ENCODE data around the gene TRAP1.

TRAP1 gene

GRCh38 chr16:3689731-3690130 lies 27.6 kb downstream of the TRAP1 start:
- intact Hi-C loops (cut with micrococcal nuclease), result loop anchor here (1.0 to 5.0 kb wide), 2 partner anchors 28 to 188 kb away; partner anchors contain the start of gene TRAP1
- H3K36me3 Mint-ChIP-seq (ENCODE audit: low read depth), result peaks cover 72% of the 10 kb centered on the region

GRCh38 chr16:3687792-3688191 lies 29.5 kb downstream of the TRAP1 start:
- Mint-ChIP-seq H3K4me3 (no peak overlapping the region), H3K36me3 (ENCODE audit: low read depth) (peaks cover 81% of the 10 kb centered on the region)

More at GRCh38 chr16:3689731-3690130, 27.6 kb downstream of the TRAP1 start:
- Mint-ChIP-seq H3K4me3 (no peak overlapping the region), H3K27ac (no peak overlapping the region), H3K27me3 (no peaks in the 10 kb centered on the region), H3K9me3 (no peaks in the 10 kb centered on the region), H3K4me1 (ENCODE audit: low read depth) (peaks cover 19% of the 10 kb centered on the region)

DNA sequence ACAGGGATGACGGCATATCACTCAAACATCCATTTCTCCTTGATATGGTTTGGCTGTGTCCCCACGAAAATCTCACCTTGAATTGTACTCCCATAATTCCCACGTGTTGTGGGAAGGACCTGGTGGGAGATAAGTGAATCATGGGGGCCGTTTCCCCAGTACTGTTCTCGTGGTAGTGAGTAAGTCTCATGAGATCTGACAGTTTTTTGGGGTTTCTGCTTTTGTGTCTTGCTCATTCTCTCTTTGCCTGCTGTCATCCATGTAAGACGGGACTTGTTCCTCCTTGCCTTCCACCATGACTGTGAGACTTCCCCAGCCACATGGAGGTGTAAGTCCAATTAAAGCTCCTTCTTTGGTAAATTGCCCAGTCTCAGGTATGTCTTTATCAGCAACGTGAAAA lies 30.3 kb downstream of the TRAP1 start:
- Mint-ChIP-seq H3K36me3 (ENCODE audit: low read depth) (peaks cover 88% of the 10 kb centered on the region), H3K9me3 (no peaks in the 10 kb centered on the region), H3K4me1 (ENCODE audit: low read depth) (peaks cover 19% of the 10 kb centered on the region), H3K27ac (no peak overlapping the region), H3K27me3 (no peaks in the 10 kb centered on the region), H3K4me3 (no peak overlapping the region)
- intact Hi-C loops (cut with micrococcal nuclease), result no loop called here

More at GRCh38 chr16:3687792-3688191, 29.5 kb downstream of the TRAP1 start:
- H3K9me3 Mint-ChIP-seq, result no peaks in the 10 kb centered on the region
- H3K4me1 Mint-ChIP-seq (ENCODE audit: low read depth), result peaks cover 19% of the 10 kb centered on the region
- no peaks in the 10 kb centered on the region for H3K27me3 Mint-ChIP-seq
- no peak overlapping the region for H3K27ac Mint-ChIP-seq
- intact Hi-C loops (cut with micrococcal nuclease), result no loop called here

DNA sequence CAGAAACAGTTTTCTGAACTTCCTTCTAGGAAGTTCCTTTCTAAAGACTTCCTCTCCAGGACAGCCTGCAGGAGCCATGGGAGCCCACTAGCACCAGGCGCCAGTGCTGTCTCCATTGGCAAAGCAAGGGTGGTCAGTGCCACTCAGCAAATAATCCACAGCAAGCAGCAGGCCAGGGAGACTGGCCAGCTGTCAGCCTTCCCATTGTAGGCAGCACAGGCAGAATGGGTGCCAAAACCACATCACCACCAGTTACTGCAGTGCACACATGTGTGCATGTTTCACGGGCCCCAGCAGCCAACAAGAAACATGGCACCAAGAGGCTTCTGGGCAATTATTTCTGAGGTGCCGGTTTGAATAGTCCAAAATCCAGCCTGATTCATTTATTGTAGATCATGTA lies 36.1 kb downstream of the TRAP1 start:
- no peak overlapping the region for H3K27ac Mint-ChIP-seq
- H3K4me3 Mint-ChIP-seq, result no peak overlapping the region
- peaks cover 7% of the 10 kb centered on the region for H3K4me1 Mint-ChIP-seq (ENCODE audit: low read depth)
- intact Hi-C loops (cut with micrococcal nuclease), result no loop called here
- no peaks in the 10 kb centered on the region for H3K27me3 Mint-ChIP-seq
- peaks cover 95% of the 10 kb centered on the region for H3K36me3 Mint-ChIP-seq (ENCODE audit: low read depth)
- no peaks in the 10 kb centered on the region for H3K9me3 Mint-ChIP-seq

- Mint-ChIP-seq H3K9me3 (no peaks in the 10 kb centered on the region), H3K27me3 (no peaks in the 10 kb centered on the region), H3K36me3 (ENCODE audit: low read depth) (peaks cover 95% of the 10 kb centered on the region), H3K4me3 (no peak overlapping the region), H3K4me1 (ENCODE audit: low read depth) (peaks cover 7% of the 10 kb centered on the region), H3K27ac (no peak overlapping the region)
- intact Hi-C loops (cut with micrococcal nuclease), result no loop called here
Measured at GRCh38 chr16:3677994-3678393, 39.3 kb downstream of the TRAP1 start.

- no peaks in the 10 kb centered on the region for H3K27me3 Mint-ChIP-seq
- H3K36me3 Mint-ChIP-seq (ENCODE audit: low read depth), result peaks cover 99% of the 10 kb centered on the region
- no peak overlapping the region for H3K4me3 Mint-ChIP-seq
- no peaks in the 10 kb centered on the region for H3K9me3 Mint-ChIP-seq
- peaks cover under 1% of the 10 kb centered on the region for H3K4me1 Mint-ChIP-seq (ENCODE audit: low read depth)
- intact Hi-C loops (cut with micrococcal nuclease), result no loop called here
- H3K27ac Mint-ChIP-seq, result no peak overlapping the region
Measured at GRCh38 chr16:3675601-3676130, 41.7 kb downstream of the TRAP1 start.

DNA sequence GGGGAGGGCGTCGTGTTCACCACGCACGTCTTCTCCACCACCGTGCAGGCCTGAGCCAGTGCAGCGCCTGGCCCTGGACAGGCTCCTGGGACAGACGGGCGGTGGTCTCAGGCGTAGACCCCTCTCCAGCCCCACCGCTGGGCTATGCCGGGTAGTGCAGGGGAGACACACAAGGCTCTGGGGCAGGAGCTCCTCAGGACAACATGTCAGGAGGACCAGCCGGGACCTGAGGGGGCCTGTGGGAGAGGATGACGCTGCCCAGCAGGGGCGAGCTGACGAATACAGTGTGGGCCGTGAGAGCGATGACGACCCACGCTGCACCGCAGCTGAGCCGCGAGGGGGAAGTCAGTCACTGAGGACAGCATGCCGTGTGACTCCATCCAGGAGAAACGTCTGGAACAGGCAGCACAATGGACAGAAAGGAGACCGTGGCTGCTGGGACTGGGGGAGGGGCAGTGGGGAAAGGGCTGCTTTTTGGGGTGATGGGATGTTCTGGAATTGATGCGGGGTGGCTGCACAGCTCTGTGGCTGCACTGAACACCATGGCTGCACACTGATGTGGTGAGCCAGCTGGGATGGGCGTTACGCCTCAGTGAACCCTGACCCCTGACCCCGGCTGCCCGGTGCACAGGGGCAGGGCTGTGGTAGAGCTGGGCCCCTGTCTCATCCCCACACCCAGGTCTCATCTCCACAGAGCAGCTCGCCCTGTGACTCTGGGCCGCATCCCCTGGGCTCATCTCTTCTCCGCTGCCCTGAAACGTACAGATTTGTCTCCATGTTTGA lies 42.6 kb downstream of the TRAP1 start:
- intact Hi-C loops (cut with micrococcal nuclease), result no loop called here
- H3K27me3 Mint-ChIP-seq, result no peaks in the 10 kb centered on the region
- H3K9me3 Mint-ChIP-seq, result no peaks in the 10 kb centered on the region
- H3K4me1 Mint-ChIP-seq (ENCODE audit: low read depth), result no peaks in the 10 kb centered on the region
- H3K36me3 Mint-ChIP-seq (ENCODE audit: low read depth), result peaks cover 99% of the 10 kb centered on the region
- H3K4me3 Mint-ChIP-seq, result no peak overlapping the region
- H3K27ac Mint-ChIP-seq, result no peak overlapping the region

DNA sequence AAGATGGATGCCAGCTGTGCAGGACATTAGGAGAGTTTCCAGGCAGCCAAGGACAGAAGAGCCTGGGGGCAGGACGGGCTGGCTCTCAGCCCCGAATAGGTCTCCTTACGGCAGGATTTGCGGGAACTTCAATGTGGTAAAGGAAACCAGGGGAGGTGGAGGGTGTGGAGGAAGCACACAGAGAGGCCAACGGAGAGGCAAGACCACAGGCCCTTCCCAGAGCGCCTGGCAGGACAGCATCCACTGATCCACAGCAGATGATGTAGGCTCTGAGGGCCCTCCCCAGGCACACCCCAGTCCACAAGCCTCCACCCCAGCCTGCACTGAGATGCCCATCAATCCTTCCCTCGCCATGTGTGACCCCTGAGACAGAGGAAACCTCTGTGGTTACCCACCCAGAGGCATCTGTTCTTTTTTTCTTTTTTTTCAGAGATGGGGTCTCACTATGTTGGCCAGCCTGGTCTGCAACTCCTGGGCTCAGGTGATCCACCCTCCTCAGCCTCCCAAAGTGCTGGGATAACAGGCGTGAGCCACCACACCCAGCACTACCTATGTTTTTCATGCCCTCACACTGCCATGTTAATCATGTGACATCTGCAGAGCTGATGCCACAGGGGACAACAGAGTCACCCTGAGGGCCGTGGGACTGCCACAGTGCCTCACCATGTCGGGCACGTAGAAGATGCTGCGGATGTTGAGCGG lies 43.5 kb downstream of the TRAP1 start:
- intact Hi-C loops (cut with micrococcal nuclease), result no loop called here
- Mint-ChIP-seq H3K27me3 (no peaks in the 10 kb centered on the region), H3K36me3 (ENCODE audit: low read depth) (peaks cover 99% of the 10 kb centered on the region), H3K9me3 (no peaks in the 10 kb centered on the region), H3K4me3 (no peak overlapping the region), H3K4me1 (ENCODE audit: low read depth) (no peaks in the 10 kb centered on the region), H3K27ac (no peak overlapping the region)

GRCh38 chr16:3673201-3673600 lies 44.1 kb downstream of the TRAP1 start:
- no peak overlapping the region for H3K27ac Mint-ChIP-seq
- peaks cover 98% of the 10 kb centered on the region for H3K36me3 Mint-ChIP-seq (ENCODE audit: low read depth)
- H3K27me3 Mint-ChIP-seq, result no peaks in the 10 kb centered on the region
- H3K4me3 Mint-ChIP-seq, result no peak overlapping the region
- no peaks in the 10 kb centered on the region for H3K9me3 Mint-ChIP-seq
- H3K4me1 Mint-ChIP-seq (ENCODE audit: low read depth), result no peaks in the 10 kb centered on the region
- intact Hi-C loops (cut with micrococcal nuclease), result no loop called here

DNA sequence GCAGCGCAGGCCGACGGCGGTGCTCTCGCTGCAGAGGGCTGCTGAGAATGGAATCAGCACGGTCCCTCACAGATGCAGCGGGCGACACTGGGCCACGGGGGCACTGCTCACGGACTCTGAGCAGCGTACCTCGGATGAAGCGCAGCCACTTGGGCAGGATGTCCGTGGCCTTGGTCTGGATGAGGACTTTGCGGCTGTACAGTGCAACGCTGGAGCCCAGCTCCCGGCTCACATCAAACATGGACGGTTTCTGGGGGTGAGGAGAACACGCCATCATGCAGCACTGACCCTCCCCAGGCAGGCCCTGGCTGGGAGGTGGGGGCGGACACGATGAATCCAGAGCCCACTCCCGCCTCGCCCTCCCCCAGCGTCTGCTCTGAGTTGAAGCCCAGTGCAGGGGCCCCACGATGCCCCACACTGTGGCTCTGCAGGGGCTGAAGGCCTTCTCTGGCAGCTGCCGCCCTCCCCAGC lies 44.7 kb downstream of the TRAP1 start:
- intact Hi-C loops (cut with micrococcal nuclease), result no loop called here
- Mint-ChIP-seq H3K4me3 (no peak overlapping the region), H3K36me3 (ENCODE audit: low read depth) (peaks cover 92% of the 10 kb centered on the region), H3K9me3 (no peaks in the 10 kb centered on the region), H3K27me3 (no peaks in the 10 kb centered on the region), H3K4me1 (ENCODE audit: low read depth) (no peaks in the 10 kb centered on the region), H3K27ac (no peak overlapping the region)

GRCh38 chr16:3671424-3671823 lies 45.9 kb downstream of the TRAP1 start:
- no peak overlapping the region for H3K4me3 Mint-ChIP-seq
- no peak overlapping the region for H3K27ac Mint-ChIP-seq
- peaks cover 90% of the 10 kb centered on the region for H3K36me3 Mint-ChIP-seq (ENCODE audit: low read depth)
- H3K9me3 Mint-ChIP-seq, result no peaks in the 10 kb centered on the region
- intact Hi-C loops (cut with micrococcal nuclease), result no loop called here
- no peaks in the 10 kb centered on the region for H3K4me1 Mint-ChIP-seq (ENCODE audit: low read depth)
- H3K27me3 Mint-ChIP-seq, result no peaks in the 10 kb centered on the region

GRCh38 chr16:3670711-3671110 lies 46.6 kb downstream of the TRAP1 start:
- no peak overlapping the region for H3K4me3 Mint-ChIP-seq
- H3K9me3 Mint-ChIP-seq, result no peaks in the 10 kb centered on the region
- H3K27ac Mint-ChIP-seq, result no peak overlapping the region
- H3K27me3 Mint-ChIP-seq, result no peaks in the 10 kb centered on the region
- no peaks in the 10 kb centered on the region for H3K4me1 Mint-ChIP-seq (ENCODE audit: low read depth)
- intact Hi-C loops (cut with micrococcal nuclease), result no loop called here
- peaks cover 90% of the 10 kb centered on the region for H3K36me3 Mint-ChIP-seq (ENCODE audit: low read depth)

GRCh38 chr16:3669082-3669481 lies 48.2 kb downstream of the TRAP1 start:
- no peaks in the 10 kb centered on the region for H3K4me1 Mint-ChIP-seq (ENCODE audit: low read depth)
- no peaks in the 10 kb centered on the region for H3K9me3 Mint-ChIP-seq
- no peak overlapping the region for H3K27ac Mint-ChIP-seq

GRCh38 chr16:3668626-3669025 lies 48.7 kb downstream of the TRAP1 start:
- Mint-ChIP-seq H3K4me3 (no peak overlapping the region), H3K36me3 (ENCODE audit: low read depth) (peaks cover 90% of the 10 kb centered on the region), H3K27me3 (no peaks in the 10 kb centered on the region), H3K27ac (no peak overlapping the region), H3K9me3 (no peaks in the 10 kb centered on the region), H3K4me1 (ENCODE audit: low read depth) (no peaks in the 10 kb centered on the region)
- intact Hi-C loops (cut with micrococcal nuclease), result no loop called here

More at GRCh38 chr16:3669082-3669481, 48.2 kb downstream of the TRAP1 start:
- Mint-ChIP-seq H3K27me3 (no peaks in the 10 kb centered on the region), H3K4me3 (no peak overlapping the region), H3K36me3 (ENCODE audit: low read depth) (peaks cover 90% of the 10 kb centered on the region)
- intact Hi-C loops (cut with micrococcal nuclease), result no loop called here
